ENCODE data around the gene FLCN.

The FLCN gene

DNA sequence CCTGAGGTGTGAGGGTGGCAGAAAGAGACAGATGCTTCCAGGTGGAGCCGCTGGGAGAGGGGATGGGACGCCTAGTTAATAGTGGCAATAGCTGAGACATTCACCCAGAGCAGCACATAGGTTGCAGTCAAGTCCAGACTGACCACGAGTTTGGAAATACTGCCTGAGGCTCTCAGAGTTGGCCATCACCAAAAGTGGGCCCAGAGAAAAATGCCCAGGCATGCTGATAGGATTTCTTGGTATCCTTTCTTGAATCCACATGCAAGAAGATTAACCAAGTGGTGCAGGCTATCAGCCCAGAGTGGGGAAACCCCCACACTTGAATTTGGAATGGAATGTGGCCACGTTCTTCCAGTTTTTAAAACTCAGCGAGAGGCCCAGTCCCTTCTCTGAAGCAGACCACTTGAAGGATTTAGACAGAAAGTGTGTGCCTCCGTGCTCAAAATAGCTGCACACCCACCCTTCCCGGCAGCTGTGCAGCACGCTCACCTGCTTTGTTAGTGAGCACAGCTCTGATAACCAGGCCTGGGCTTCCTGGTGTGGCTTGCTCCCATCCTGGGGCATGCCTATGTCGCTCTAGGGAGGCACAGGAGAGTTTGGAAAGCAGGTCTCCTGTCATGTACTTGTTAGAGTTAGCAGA is 66.5 kb downstream of the FLCN start:
- in situ Hi-C loops (cut with HindIII; ENCODE audit: low sequenced_read_pairs) = loop anchor here (5.0 kb wide), 1 partner anchor 57 kb away; no protein-coding TSS in a partner anchor

DNA sequence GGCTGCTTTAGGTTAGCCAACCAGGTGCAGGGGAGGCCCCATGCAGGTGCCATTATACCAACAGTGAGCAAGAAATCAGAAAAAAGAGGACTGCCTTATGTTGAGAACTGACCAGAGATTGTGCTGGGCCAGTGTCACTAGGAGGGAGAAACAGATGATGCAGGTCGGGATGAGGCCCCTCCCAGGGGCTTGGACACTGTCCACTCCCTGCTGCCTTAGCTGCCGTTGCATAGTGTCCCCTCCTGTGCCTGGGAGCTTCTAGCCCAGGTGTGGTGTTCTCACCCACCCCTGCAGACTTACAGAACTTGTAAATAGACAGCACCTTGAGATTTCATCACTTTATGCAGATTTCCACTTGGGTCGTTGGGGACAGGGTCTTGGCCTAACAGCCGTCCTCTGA is 67.6 kb downstream of the FLCN start:
- in situ Hi-C loops (cut with HindIII; ENCODE audit: low sequenced_read_pairs) = no loop called here

DNA sequence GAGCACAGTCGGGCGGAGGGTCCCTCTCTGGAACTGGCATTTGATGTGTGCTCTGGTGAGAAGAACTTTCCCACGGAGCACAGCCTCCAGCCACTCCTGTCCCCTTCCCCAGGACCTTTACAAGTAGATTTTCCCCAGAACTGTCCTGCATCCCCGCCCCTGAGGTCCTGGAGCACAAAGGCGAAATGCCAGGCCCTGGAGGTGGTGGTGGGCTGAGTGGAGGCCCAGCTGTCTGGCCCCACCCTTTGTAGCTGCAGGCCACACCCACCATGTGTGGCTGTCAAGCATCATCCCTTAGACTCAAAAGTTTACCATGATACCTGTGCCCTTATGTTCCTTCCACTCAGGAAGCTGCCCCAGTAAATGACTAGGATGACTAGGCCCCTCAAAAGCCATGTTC is 68.6 kb downstream of the FLCN start:
- in situ Hi-C loops (cut with HindIII; ENCODE audit: low sequenced_read_pairs) = no loop called here

DNA sequence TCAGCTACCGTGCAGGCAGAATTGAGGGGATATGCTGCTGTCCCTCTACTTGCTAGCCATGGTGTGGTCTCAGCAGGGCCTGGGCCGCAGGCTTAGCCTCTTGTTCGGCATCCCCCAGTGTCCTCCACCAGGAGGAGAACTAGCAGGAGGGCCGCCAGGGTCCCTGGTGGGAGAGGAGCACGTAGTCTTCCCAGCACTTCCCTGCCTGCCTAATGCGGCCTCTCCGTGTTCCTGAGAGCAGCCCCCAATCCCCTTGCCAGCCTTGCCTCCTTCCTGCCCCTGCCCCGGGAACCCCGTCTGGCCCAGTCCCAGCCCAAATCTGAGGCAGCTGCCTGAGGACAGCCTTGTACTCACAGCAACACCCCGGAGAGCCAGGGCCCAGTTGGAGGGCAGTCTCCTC is 69.0 kb downstream of the FLCN start:
- in situ Hi-C loops (cut with HindIII; ENCODE audit: low sequenced_read_pairs) = no loop called here

GRCh38 chr17:17167356-17167755 is 69.6 kb downstream of the FLCN start:
- in situ Hi-C loops (cut with HindIII; ENCODE audit: low sequenced_read_pairs) = no loop called here

DNA sequence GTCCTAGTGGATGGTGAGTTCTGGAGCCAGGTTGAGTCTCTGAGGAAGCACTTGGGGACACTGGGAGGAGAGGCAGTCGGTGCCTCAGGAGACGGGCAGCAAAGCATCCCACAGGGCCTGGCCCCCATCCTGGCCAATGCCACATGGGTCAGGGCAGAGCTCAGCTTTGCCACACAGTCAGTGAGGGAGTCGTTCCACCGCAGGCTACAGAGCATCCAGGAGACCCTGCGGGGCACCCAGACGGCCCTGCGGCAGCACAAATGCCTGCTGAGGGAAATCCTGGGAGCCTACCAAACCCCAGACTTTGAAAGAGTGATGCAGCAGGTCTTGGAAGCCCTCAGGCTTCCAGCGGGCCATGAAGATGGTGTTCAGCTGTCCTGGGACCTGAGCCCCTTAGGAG is 70.5 kb downstream of the FLCN start:
- in situ Hi-C loops (cut with HindIII; ENCODE audit: low sequenced_read_pairs) = no loop called here

- in situ Hi-C loops (cut with HindIII; ENCODE audit: low sequenced_read_pairs) = no loop called here
Measured at GRCh38 chr17:17165666-17166308, 71.2 kb downstream of the FLCN start.

- in situ Hi-C loops (cut with HindIII; ENCODE audit: low sequenced_read_pairs) = no loop called here
Measured at GRCh38 chr17:17164676-17165075, 72.3 kb downstream of the FLCN start.

GRCh38 chr17:17164156-17164555 is 72.8 kb downstream of the FLCN start:
- in situ Hi-C loops (cut with HindIII; ENCODE audit: low sequenced_read_pairs) = no loop called here
